HCT116 (cell line): ENCODE measurements around the gene ANKLE1.

Experiments
- CEBPB ChIP-seq: IDR thresholded peaks from 2 replicates; pipeline ENCODE4 v1.6.1; 2012; ENCODE audit warnings: low read depth
- TF ChIP-seq, protein P1 (sequence below), 3 experiments: fragments of 200-600 bp in 1 of 3; sonication (generic) in 1 of 3; IDR thresholded peaks in 2 of 3; conservative IDR thresholded peaks in 1 of 3; 2 replicates each; pipeline ENCODE4 v1.5.1; 2012 to 2017; ENCODE audit warnings: low read depth in 2 of 3, low read length in 2 of 3, antibody characterized with exemption in 1 of 3, borderline replicate concordance in 1 of 3, control low read depth in 1 of 3, mild to moderate bottlenecking in 1 of 3, mixed read lengths in 1 of 3, mixed run types in 1 of 3, moderate library complexity in 1 of 3; ENCODE audit not compliant: insufficient read depth in 1 of 3
- TF ChIP-seq, protein P2 (sequence below): IDR thresholded peaks from 2 replicates; pipeline ENCODE4 v1.6.1; 2012

DNA sequence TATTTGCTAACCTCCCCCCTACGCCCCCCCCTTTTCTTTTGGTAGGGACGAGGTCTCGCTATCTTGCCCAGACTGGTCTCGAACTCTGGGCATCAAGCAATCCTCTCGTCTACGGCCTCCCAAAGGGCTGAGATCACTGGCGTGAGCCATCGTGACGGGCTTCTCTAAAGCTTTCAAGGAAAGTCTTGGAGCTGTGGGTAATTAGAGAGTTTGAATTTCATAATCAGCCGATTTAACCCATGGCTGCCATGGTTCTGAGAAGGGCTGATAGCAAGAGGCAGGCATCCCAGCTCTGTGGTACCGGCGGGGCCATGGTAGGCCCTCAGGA lies 22.2 kb downstream of the ANKLE1 start:
- no peak for TF ChIP-seq CEBPB
- TF ChIP-seq, protein P1, sequence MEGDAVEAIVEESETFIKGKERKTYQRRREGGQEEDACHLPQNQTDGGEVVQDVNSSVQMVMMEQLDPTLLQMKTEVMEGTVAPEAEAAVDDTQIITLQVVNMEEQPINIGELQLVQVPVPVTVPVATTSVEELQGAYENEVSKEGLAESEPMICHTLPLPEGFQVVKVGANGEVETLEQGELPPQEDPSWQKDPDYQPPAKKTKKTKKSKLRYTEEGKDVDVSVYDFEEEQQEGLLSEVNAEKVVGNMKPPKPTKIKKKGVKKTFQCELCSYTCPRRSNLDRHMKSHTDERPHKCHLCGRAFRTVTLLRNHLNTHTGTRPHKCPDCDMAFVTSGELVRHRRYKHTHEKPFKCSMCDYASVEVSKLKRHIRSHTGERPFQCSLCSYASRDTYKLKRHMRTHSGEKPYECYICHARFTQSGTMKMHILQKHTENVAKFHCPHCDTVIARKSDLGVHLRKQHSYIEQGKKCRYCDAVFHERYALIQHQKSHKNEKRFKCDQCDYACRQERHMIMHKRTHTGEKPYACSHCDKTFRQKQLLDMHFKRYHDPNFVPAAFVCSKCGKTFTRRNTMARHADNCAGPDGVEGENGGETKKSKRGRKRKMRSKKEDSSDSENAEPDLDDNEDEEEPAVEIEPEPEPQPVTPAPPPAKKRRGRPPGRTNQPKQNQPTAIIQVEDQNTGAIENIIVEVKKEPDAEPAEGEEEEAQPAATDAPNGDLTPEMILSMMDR (IDR thresholded peaks at IDR 0.05 in 2 of 3, conservative IDR thresholded peaks at IDR 0.05 in 1 of 3; ENCODE audit: borderline replicate concordance in 1 of 3, insufficient read depth in 1 of 3, low read depth in 2 of 3, low read length in 2 of 3) = no peak
- TF ChIP-seq, protein P2, sequence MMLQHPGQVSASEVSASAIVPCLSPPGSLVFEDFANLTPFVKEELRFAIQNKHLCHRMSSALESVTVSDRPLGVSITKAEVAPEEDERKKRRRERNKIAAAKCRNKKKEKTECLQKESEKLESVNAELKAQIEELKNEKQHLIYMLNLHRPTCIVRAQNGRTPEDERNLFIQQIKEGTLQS = no peak
